Measurements from ENCODE around the gene NPAS3. TPM values are rescaled to one million over a fixed set of nuclear protein-coding genes. Genes with fewer than 3 reads are reported as not detected.

The NPAS3 gene
- total RNA-seq, 1 donor from 2014 or later: 2.4 TPM

DNA sequence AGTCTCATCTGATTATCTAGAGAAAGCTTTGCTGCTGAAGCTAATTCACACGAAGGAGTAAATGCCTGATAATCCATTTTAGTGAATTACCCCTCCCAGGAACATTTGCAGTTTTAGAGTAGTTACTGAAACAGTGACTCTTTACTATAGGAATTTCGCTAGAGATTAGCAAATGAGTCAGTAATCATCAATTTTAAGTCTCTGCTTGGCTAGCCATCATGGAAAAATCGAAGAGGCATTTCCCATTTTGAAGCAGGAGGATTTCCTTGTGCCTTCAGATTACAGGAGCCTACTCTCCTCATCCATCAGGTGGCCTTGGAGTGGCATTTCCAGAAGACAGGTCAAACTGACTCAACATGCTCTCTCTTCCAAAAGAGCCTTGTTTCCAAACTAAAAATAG, 857.7 kb downstream of the NPAS3 start:
- peaks cover 4% of the 10 kb centered on the region for H3K4me1 Mint-ChIP-seq (ENCODE audit: low read depth, unreplicated experiment)
- H3K27me3 Mint-ChIP-seq (ENCODE audit: unreplicated experiment): peaks cover 3% of the 10 kb centered on the region
- DNase-seq: no peak
- peaks cover 5% of the 10 kb centered on the region for H3K36me3 Mint-ChIP-seq (ENCODE audit: unreplicated experiment)
- TF ChIP-seq, protein P1, sequence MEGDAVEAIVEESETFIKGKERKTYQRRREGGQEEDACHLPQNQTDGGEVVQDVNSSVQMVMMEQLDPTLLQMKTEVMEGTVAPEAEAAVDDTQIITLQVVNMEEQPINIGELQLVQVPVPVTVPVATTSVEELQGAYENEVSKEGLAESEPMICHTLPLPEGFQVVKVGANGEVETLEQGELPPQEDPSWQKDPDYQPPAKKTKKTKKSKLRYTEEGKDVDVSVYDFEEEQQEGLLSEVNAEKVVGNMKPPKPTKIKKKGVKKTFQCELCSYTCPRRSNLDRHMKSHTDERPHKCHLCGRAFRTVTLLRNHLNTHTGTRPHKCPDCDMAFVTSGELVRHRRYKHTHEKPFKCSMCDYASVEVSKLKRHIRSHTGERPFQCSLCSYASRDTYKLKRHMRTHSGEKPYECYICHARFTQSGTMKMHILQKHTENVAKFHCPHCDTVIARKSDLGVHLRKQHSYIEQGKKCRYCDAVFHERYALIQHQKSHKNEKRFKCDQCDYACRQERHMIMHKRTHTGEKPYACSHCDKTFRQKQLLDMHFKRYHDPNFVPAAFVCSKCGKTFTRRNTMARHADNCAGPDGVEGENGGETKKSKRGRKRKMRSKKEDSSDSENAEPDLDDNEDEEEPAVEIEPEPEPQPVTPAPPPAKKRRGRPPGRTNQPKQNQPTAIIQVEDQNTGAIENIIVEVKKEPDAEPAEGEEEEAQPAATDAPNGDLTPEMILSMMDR (IDR thresholded peaks at IDR 0.05; ENCODE audit: partially characterized antibody, unreplicated experiment): no peak
- H3K9me3 Mint-ChIP-seq (ENCODE audit: unreplicated experiment): peaks cover 3% of the 10 kb centered on the region
- no peak overlapping the region for H3K4me3 Mint-ChIP-seq (ENCODE audit: unreplicated experiment)
- H3K27ac Mint-ChIP-seq (ENCODE audit: unreplicated experiment): no peak overlapping the region

DNA sequence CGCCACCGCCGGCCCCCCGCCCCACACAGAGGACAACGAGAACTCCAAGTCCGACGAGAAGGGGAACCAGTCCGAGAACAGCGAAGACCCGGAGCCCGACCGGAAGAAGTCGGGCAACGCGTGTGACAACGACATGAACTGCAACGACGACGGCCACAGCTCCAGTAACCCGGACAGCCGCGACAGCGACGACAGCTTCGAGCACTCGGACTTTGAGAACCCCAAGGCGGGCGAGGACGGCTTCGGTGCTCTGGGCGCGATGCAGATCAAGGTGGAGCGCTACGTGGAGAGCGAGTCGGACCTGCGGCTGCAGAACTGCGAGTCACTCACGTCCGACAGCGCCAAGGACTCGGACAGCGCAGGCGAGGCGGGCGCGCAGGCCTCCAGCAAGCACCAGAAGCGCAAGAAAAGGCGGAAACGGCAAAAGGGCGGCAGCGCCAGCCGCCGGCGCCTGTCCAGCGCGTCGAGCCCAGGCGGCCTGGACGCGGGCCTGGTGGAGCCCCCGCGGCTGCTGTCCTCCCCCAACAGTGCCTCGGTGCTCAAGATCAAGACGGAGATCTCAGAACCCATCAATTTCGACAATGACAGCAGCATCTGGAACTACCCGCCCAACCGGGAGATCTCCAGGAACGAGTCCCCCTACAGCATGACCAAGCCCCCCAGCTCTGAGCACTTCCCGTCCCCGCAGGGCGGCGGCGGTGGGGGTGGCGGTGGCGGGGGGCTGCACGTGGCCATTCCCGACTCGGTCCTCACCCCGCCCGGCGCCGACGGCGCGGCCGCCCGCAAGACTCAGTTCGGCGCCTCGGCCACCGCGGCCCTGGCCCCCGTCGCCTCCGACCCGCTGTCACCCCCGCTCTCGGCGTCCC, 861.3 kb downstream of the NPAS3 start:
- Mint-ChIP-seq H3K27ac (ENCODE audit: unreplicated experiment) (no peak overlapping the region), H3K4me3 (ENCODE audit: unreplicated experiment) (no peak overlapping the region), H3K9me3 (ENCODE audit: unreplicated experiment) (peaks cover 4% of the 10 kb centered on the region), H3K27me3 (ENCODE audit: unreplicated experiment) (peaks cover 3% of the 10 kb centered on the region), H3K4me1 (ENCODE audit: low read depth, unreplicated experiment) (no peaks in the 10 kb centered on the region), H3K36me3 (ENCODE audit: unreplicated experiment) (peaks cover 6% of the 10 kb centered on the region)
- no peak for DNase-seq
- TF ChIP-seq, protein P1 (IDR thresholded peaks at IDR 0.05; ENCODE audit: partially characterized antibody, unreplicated experiment): no peak

DNA sequence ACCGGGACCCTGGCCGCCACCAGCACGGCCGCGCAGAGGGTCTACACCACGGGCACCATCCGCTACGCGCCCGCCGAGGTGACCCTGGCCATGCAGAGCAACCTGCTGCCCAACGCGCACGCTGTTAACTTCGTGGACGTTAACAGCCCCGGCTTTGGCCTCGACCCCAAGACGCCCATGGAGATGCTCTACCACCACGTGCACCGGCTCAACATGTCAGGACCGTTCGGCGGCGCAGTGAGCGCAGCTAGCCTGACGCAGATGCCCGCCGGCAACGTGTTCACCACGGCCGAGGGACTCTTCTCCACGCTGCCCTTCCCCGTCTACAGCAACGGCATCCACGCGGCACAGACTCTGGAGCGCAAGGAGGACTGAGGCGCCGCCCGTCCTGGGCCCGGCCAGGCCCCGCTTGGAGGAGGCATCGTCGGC, 862.1 kb downstream of the NPAS3 start:
- H3K9me3 Mint-ChIP-seq (ENCODE audit: unreplicated experiment): peaks cover 4% of the 10 kb centered on the region
- H3K27me3 Mint-ChIP-seq (ENCODE audit: unreplicated experiment): peaks cover 3% of the 10 kb centered on the region
- TF ChIP-seq, protein P1 (IDR thresholded peaks at IDR 0.05; ENCODE audit: partially characterized antibody, unreplicated experiment): no peak
- no peak for DNase-seq
- peaks cover 6% of the 10 kb centered on the region for H3K36me3 Mint-ChIP-seq (ENCODE audit: unreplicated experiment)
- H3K27ac Mint-ChIP-seq (ENCODE audit: unreplicated experiment): no peak overlapping the region
- H3K4me3 Mint-ChIP-seq (ENCODE audit: unreplicated experiment): no peak overlapping the region
- no peaks in the 10 kb centered on the region for H3K4me1 Mint-ChIP-seq (ENCODE audit: low read depth, unreplicated experiment)

DNA sequence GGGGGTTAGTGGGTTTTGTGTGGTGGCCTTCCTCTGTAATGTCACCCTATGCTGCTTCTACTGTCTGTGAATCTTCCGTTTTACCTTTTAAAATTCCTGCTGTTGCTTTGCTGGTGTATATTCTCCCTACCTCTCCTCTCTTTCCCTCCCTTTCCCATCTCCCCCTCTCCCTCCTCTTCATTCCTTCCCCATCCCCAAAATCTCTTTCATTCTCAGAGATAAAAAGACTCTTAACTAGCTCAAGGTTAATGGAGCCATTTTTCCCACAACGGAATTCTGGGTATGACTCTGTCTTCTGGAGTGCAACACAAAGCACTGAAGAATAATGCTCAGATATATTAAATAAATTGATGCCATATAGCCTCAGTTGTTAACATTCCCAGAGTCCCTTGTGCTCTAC, 864.1 kb downstream of the NPAS3 start:
- Mint-ChIP-seq H3K4me1 (ENCODE audit: low read depth, unreplicated experiment) (no peaks in the 10 kb centered on the region), H3K36me3 (ENCODE audit: unreplicated experiment) (peaks cover 6% of the 10 kb centered on the region)
- TF ChIP-seq, protein P1 (IDR thresholded peaks at IDR 0.05; ENCODE audit: partially characterized antibody, unreplicated experiment): no peak

DNA sequence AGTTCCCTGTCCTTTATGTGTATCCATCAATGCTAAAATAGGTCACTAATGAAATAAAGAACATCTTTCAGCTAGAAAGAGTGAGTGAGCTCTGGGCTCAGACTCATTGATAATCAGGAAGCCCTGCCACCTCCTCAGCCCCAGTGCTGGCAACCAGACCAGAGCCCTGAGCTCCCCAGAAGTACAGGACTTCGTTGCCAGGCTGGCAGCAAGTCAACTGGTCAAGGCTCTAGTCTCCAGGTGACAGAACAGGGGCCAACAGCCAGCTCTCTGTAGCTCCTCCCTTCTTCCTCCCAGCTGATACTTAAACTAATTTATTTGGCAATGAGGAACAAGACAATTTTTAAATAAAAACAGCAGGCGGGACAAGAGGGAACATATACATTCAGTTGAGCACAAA, 866.9 kb downstream of the NPAS3 start:
- DNase-seq: no peak
- Mint-ChIP-seq H3K9me3 (ENCODE audit: unreplicated experiment) (peaks cover 4% of the 10 kb centered on the region), H3K36me3 (ENCODE audit: unreplicated experiment) (peaks cover 6% of the 10 kb centered on the region), H3K27ac (ENCODE audit: unreplicated experiment) (no peak overlapping the region), H3K4me3 (ENCODE audit: unreplicated experiment) (no peak overlapping the region), H3K27me3 (ENCODE audit: unreplicated experiment) (peaks cover 3% of the 10 kb centered on the region), H3K4me1 (ENCODE audit: low read depth, unreplicated experiment) (no peaks in the 10 kb centered on the region)
- TF ChIP-seq, protein P1 (IDR thresholded peaks at IDR 0.05; ENCODE audit: partially characterized antibody, unreplicated experiment): no peak

More for the DNA sequence above, 864.1 kb downstream of the NPAS3 start:
- H3K9me3 Mint-ChIP-seq (ENCODE audit: unreplicated experiment): peaks cover 4% of the 10 kb centered on the region
- DNase-seq: no peak
- no peak overlapping the region for H3K4me3 Mint-ChIP-seq (ENCODE audit: unreplicated experiment)
- H3K27me3 Mint-ChIP-seq (ENCODE audit: unreplicated experiment): peaks cover 3% of the 10 kb centered on the region
- no peak overlapping the region for H3K27ac Mint-ChIP-seq (ENCODE audit: unreplicated experiment)

Measured in glutamatergic neuron (in vitro differentiated cells).